Midbrain (tissue), 1 donor: Measurements from ENCODE around the gene HOXD1.

Experiments
- DNase-seq: peaks from one replicate; lab custom pipeline; 2025; lab: John Stamatoyannopoulos, UW

The HOXD1 gene

GRCh38 chr2:176240301-176240700 lies 51.8 kb downstream of the HOXD1 start:
- no peak for DNase-seq
